HG02884 (cell line): ENCODE results near the gene SAMD10.
"Not testable (repeated sequence)": the region's sequence is repeated elsewhere in the genome, so short reads cannot be mapped to it uniquely, and the experiment has no call there.

Source experiments
- ATAC-seq: cut with Tn5 transposase; IDR thresholded peaks from one replicate; pipeline ENCODE4 v1.9.1; 2021; ENCODE audit warnings: mild to moderate bottlenecking, moderate library complexity; ENCODE audit not compliant: unreplicated experiment

The SAMD10 gene

DNA sequence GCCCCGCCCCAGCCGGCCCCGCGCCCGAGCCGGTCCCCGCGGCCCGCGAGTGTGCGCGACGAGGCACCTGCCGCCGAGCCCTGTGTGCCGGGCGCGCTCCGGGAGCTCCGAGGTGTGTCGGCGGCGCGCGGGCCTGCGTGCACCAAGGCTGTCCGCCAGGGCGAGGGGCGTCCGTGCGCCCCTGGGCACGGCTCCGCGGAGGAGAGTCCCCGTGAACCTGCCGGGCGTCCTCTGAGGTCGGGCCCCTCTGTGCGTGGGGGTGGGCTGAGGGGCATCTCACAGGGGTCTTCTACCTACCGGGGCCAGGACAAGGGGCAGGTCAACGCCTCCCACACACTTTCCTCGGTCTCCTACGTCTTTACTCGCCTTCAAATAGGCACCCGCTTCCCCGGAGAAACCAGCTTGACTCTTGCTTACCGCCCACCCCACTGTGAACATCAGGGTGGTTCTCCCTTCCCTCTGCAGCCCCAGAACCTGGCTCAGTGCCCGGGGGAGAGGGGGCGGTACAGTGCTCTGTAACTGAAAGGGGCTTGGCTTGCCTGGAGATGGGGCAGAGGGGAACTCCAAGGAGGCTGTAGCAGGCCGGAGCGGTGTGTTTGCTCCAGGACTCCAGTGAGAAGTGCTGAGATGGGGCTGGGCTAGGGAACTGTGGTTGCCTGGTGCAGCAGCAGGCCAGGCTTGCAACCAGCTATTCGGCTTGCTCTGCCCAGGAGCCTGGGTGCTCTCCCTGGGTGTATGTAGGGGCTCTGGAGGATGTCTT, at the start of gene SAMD10:
Gene SAMD10 (minus strand): TSS at position 86 of the 760 bp plus-strand sequence. CDS start 175 bp downstream, outside the sequence.
- no peak for ATAC-seq

DNA sequence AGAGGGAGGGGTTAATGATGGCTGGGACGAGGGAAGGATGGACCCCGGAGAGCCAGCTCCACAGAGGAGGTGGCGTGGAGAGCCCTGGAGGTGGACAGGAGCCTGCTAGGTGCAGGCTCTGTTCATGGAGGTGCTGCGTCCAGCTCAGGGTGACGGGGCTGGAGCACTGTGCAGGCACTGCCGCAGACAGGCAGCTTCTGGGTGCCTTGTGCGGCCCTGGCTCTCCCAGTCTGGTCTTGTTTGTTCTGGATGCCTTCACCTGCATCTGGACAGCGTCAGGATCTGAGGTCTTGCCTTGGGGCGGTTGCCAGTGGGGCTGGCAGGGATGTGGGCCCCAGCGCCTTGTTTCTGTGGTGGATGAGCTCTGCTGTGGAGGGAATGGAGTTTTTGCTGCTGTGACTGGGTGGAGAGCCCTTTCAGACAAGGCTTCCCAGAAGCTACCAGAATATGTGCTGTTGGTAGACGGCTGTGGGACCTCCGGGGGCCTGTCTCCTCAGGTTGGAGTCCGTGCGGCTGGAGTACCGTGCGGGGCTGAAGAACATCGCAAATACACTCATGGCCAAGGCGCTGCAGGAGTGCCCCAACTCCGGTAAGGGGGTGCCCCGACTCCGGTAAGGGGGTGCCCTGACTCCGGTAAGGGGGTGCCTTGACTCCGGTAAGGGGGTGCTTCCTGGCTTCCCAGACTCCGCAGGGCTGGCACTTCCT, 48.7 kb upstream of the SAMD10 start:
- no peak for ATAC-seq

DNA sequence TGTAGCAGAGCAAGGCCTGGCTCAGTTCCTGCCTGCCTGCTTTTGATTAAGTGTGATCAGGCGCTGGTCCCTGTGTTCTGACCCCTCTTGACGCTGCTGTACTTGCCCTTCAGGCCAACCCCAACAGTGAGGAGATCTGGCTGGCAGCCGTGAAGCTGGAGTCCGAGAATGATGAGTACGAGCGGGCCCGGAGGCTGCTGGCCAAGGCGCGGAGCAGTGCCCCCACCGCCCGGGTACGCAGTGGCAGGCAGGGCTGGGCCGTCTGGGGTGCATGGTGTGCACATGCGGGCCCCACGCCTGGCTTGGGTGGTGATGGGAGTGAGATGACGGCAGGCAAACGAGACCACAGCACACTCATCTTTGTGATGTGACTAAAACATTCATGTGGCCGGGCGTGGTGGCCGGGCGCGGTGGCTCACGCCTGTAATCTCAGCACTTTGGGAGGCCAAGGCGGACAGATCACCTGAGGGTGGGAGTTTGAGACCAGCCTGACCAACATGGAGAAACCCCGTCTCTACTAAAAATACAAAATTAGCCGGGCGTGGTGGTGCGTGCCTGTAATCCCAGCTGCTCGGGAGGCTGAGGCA, 46.5 kb upstream of the SAMD10 start:
- no peak for ATAC-seq

DNA sequence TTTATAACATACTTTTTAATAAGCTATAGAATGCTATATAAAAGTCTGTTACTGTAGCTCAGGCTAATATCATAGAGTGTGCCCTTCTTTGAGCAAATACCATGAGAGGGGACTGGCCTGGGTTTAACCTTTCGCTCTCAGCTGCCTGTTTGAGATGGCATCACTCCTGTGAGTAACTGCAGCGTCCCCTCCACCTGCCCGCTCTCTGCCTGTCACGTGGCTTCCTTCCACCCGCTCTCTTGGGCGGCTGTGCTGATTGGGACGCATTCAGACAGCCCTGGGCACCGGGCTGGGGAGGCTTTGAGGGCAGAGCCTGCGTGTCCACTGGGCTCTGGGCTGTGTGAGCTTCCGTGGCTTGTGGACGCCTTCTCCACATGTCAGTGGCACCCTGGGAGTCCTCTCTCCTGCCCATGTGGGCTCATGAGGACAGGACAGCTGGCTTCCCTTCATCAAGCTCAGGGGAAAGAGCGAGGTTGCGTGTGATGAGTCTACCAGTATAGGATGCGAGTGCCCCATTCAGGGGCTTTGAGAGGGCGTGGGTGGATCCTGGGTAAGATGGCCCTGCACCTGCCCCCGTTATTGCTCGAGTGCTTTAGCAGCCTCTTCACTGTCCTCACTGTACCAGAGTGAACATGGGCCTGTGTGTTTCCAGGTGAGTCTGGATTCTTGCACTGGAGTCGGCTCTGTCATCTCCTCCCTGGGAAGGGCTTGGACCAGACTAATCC, 45.8 kb upstream of the SAMD10 start:
- ATAC-seq, result no peak

DNA sequence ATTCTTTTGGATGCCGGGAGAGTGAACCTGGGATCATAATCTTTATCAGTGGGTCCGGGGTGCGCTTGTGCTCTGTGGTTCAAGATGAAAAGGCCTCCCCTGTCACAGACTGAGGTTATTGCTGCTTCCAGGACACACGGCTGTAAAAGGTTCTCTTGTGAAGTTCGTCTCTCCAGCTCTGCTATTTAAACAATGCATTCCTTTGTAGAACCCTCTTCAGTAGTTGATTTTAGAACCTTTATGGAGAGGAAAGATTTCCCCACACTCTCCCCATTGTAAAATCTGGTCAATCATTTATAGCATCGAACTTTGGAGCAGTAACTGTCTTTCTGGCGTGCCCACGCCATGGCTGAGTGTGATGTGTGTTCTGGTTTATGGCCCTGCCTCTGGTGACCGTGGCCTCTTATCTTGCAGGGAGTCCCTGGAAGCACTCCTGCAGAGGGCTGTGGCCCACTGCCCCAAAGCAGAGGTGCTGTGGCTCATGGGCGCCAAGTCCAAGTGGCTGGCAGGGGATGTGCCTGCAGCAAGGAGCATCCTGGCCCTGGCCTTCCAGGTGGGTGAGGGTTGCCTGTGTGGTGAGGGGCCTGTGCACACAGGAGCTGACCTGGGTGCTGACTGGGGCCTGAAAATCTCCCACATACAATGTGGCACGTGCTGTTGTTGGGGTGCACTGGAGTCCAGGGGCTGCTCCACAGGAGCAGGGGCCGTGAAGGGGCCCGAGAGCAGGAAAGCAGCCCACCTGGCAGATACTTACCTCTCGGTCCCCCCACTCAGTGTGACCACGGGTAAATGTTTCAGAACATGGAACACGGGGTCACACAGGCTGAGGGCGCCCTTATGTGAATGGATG, 44.9 kb upstream of the SAMD10 start:
- ATAC-seq, result no peak

DNA sequence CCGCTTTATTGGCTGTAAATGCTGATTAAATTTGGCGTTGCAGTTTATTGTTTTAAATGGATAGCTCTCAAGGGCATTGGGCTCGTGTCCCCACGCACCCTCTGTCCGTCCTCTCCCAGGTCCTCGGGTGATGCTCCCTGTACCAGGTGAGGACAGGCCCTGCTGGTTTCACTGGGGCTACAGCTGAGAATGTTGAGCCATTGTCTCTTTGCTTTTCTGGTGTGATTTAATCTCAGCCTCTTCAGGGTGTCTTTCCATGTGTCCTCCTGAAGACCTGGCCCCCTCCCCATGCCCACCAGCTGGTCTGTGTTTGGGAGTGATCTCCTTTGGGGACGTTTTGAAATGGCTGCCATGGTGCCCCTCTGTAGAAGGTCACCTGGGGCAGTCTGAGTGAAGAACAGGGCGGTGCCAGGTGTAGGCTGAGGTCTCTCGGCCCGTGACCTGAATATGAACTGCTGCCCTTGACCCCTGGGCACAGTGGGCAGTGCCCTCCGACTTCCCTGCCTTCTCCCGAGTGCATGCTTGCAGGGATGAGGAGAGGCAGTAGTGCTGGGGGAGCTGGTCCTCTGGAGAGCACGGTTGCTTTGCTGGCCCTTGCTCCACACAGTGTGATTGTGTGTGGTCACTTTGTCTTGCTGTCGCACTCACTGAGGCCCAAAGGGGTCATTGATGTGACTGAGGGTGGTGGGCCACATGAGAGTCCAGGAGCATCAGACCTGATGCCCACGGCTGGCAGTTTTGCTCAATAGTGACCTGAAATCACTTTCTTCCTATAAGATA, 44.1 kb upstream of the SAMD10 start:
- no peak for ATAC-seq

DNA sequence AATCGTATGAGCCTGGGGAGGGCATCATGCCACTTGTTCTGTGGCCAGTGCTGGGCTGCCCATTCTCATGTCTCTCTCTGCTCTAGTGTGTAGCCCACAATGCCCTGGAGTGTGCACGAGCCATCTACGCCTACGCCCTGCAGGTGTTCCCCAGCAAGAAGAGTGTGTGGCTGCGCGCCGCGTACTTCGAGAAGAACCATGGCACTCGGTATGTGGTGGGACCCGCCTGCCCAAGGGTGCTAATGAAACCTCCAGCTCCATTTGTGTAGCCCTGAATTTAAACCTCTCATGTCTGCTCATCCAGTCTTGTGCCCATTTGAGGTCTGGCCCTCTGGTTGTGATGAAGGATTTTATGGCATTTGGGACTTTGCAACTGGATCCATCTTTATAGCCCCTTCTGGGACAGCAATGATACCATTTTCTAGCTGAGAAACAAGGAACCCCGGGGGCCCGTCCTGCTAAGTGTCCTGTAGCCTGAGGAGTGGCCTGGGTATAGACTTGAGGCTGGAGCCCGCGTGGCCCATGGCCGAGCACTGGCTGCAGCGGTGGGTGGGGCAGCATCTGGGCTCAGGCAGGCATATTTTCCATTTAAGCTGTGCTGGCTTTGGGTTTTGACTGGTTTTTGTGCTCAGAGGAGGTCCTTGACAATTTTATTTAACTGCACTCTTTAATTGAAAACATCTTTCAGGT, 43.4 kb upstream of the SAMD10 start:
- ATAC-seq, result no peak

DNA sequence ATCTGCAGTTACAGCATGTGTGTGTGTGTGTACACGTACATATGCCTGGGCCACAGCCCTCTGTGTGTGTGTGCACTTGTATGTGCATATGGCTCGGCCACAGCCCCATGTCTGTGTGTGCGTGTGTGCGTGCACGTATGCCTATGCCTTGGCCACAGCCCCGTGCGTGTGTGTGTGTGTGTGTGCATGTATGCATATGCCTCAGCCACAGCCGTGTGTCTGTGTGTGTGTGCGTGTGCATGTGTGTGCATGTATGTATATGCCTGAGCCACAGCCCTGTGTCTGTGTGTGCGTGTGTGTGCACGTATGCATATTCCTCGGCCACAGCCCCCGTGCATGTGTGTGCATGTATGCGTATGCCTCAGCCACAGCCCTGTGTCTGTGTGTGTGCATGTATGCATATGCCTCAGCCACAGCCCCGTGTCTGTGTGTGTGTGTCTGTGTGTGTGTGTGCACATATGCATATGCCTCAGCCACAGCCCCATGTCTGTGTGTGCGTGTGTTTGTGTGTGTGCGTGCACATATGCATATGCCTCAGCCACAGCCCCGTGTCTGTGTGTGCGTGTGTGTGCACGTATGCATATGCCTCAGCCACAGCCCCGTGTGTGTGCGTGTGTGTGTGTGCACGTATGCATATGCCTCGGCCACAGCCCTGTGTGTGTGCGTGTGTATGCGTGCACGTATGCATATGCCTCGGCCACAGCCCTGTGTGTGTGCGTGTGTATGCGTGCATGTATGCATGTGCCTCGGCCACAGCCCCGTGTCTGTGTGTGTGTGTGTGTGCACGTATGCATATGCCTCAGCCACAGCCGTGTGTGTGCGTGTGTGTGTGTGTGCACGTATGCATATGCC, 41.9 kb upstream of the SAMD10 start:
- ATAC-seq, result no peak

DNA sequence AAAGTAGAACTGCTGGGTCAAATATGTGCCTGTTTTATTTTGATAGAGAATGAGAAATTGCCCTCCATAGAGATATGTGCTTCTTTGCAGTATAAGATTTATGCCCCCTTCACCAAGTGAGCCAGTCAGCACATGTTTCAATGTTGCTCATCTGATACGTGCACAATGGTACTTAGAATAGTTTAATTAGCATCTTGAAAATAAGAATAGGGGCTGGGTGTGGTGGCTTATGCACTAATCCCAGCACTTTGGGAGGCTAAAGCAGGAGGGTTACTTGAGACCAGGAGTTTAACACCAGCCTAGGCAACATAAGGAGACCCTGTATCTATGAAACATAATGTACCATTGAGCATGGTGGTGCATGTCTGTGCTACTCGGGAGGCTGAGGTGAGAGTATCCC, 36.2 kb upstream of the SAMD10 start:
- no peak for ATAC-seq

DNA sequence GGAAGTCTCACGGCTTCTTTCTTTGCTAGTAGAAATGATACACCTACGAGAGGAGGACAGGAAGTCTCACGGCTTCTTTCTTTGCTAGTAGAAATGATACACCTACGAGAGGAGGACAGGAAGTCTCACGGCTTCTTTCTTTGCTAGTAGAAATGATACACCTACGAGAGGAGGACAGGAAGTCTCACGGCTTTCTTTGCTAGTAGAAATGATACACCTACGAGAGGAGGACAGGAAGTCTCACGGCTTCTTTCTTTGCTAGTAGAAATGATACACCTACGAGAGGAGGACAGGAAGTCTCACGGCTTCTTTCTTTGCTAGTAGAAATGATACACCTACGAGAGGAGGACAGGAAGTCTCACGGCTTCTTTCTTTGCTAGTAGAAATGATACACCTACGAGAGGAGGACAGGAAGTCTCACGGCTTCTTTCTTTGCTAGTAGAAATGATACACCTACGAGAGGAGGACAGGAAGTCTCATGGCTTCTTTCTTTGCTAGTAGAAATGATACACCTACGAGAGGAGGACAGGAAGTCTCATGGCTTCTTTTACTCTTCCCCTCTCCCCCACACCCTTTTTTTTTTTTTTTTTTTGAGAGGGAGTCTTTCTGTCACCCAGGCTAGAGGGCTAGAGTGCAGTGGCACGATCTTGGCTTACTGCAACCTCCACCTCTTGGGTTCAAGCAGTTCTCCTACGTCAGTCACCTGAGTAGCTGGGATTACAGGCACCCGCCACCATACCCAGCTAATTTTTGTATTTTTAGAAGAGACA, 33.1 kb upstream of the SAMD10 start:
- ATAC-seq, result not testable (repeated sequence)

DNA sequence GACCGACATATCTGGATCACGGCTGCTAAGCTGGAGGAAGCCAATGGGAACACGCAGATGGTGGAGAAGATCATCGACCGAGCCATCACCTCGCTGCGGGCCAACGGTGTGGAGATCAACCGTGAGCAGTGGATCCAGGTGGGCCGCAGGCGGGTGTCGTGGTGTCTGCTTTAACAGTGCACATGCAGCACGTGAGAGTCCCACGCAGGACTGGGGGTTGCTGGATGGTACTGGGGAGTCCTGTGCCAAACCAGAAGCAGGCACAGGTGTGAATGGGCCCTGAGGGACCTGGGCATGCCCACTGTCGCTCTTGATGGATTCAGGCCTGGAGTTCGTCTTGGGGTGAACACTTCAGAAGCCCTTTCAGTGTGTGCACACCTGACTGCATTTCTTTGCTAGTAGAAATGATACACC, 31.9 kb upstream of the SAMD10 start:
- ATAC-seq, result no peak

DNA sequence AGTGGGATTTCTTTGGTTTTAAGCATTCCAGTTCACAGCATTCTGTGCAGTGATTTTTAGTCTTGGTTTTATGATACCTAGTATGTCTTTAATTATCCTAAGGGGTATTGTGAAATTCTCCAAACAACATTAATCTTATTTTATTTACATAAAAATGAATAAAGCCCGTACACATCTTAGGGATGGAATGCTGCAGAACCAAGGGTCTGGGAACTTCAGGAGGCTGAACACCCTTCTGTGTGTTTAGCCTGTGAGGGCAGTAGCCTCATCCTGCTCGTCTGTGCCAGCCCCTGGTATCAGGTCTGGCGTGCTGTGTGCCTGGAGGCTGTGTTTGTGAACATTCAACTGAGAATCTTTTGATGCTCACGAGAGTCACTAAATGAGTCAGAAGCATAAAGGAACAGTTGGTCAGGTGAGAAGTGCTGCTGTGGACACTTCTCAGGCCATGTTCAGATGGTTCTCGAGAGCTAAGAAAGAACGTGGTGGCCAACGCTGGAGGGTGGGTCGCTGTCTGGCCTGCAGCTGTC, 31.3 kb upstream of the SAMD10 start:
- no peak for ATAC-seq

DNA sequence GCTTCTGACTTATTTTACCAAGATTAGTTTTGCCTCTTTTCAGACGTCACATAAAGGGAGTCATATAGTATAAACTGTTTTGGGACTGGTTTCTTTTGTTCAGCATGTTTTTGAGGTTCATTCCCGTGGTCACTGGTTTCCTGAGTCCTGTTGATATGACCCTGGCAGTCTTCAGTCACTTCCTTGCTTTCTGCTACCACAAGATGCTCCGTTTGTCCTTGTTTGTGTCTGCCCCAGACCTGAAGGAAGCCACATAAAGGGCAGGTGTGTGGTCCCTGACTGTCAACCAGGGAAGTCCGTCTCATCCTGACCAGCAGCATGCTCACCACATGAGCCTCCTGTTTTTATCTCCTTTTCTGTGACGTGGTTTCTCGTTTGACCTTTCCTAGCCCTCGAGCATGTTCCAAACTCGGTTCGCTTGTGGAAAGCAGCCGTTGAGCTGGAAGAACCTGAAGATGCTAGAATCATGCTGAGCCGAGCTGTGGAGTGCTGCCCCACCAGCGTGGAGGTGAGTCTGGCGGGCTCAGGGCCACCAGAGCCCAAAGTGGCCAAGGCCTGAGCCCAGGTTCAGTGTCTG, 30.5 kb upstream of the SAMD10 start:
- no peak for ATAC-seq

DNA sequence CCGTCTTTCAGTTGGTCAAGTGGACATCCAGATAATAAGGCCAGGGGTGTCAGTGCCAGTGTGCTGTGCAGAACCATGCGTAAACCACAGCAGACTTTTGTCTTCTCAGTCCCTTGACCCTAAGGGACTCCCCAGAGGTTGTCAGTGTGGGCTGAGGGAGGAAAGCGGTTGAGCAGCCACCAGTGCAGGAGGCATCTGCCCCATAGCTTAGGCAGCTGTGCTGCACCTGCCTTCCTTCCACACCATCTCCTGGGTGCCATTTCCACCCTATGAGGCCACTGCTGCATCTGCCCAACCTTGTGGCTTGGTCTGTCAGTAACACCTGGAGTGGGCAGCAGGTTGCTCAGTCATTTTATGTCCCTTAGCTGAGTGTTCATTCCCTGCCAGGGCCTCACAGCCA, 27.5 kb upstream of the SAMD10 start:
- ATAC-seq, result no peak

DNA sequence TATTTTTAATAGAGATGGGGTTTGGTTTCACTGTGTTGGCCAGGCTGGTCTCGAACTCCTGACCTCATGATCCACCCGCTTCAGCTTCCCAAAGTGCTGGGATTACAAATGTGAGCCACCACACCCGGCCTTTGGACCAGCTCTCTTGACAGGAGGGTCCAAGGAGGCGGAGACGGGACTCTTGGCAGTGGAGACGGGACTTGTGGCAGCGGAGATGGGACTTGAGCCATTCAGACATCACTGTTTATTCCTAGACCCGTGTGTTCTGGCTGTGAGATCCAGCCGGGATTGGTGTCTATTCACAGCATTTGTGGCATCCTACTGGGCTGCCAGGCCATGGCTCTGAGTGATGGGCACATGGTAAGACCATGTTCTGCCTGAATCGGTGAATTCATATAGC, 27.0 kb upstream of the SAMD10 start:
- ATAC-seq, result no peak

DNA sequence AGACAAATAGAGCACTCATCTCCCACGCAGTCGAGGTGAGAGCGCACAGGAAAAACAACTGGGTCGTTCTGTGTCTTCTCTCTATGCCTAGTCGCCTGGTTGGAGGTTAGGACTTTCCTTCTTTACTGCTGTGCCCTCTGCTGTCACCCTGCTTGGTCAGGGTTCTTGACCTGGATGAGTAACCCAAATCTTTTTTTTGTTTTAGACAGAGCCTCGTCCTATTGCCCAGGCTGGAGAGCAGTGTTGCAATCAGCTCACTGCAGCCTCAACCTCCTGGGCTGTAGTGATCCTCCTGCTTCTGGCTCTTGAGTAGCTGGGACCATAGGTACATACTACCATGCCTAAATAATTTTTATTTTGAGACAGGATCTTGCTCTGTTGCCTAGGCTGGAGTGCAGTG, 26.0 kb upstream of the SAMD10 start:
- ATAC-seq, result no peak
